ENCODE data around the gene GNAO1. TPM values are rescaled to one million over a fixed set of nuclear protein-coding genes. Genes with fewer than 3 reads are reported as not detected.

GNAO1 gene
- total RNA-seq, 4 donors from 2014 or later = 2.7 to 12.9 (median 6.1) TPM

DNA sequence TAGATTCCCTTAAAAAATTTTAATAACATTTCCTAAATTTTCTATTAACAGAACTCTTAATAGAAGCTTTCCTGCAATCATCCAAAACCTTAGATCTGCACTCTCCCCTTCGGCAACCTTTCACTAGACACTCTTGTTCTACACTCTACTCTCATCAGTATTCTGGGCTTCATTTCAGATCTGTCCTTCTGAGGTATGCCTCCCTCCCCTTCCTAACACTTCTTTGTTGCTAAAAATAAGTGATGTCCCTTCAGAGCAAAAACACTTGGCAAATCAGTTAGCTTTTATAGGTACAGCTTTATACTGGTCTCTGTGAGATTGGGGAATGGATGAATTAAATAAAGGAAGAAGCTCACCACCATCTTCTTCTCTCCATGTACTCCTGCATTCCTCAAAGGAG is 28.2 kb upstream of the GNAO1 start:
- WGBS, 2 donors = 86% methylated on average over 1 of the region's 1 CpG
- H3K27ac ChIP-seq = no peak overlapping the region
- H3K4me3 ChIP-seq = no peak overlapping the region
- H3K27me3 ChIP-seq = no peaks in the 10 kb centered on the region
- DNase-seq (ENCODE audit: low spot score in 2 of 2) = no peak
- peaks cover 0 to 2% (median 0%) of the 10 kb centered on the region in 4 donors for H3K9me3 ChIP-seq
- no peaks in the 10 kb centered on the region for H3K4me1 ChIP-seq
- H3K36me3 ChIP-seq = no peaks in the 10 kb centered on the region
- no peak for TF ChIP-seq EP300 (IDR thresholded peaks at IDR 0.05)
- TF ChIP-seq POLR2A (IDR thresholded peaks at IDR 0.05) = no peak
- TF ChIP-seq, protein P1, sequence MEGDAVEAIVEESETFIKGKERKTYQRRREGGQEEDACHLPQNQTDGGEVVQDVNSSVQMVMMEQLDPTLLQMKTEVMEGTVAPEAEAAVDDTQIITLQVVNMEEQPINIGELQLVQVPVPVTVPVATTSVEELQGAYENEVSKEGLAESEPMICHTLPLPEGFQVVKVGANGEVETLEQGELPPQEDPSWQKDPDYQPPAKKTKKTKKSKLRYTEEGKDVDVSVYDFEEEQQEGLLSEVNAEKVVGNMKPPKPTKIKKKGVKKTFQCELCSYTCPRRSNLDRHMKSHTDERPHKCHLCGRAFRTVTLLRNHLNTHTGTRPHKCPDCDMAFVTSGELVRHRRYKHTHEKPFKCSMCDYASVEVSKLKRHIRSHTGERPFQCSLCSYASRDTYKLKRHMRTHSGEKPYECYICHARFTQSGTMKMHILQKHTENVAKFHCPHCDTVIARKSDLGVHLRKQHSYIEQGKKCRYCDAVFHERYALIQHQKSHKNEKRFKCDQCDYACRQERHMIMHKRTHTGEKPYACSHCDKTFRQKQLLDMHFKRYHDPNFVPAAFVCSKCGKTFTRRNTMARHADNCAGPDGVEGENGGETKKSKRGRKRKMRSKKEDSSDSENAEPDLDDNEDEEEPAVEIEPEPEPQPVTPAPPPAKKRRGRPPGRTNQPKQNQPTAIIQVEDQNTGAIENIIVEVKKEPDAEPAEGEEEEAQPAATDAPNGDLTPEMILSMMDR (IDR thresholded peaks at IDR 0.05) = no peak

DNA sequence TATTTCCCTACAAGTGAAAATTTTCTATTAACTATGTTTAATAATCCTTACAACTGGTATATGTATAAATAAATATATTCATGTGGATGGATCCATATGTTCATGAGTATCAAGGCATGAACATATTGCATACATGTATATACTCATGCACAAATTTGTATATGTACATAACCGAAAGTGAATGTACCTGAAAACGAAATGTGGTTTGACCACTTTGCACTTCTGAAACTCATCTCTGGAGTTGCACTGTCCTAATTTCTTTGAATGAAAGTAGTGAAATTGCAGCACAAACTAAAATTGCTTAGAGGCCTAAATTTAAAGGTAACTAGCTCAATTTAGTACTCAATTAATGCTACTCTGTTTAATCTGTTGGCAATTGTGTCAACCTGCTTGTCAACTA is 27.4 kb upstream of the GNAO1 start:
- no peak overlapping the region for H3K4me3 ChIP-seq
- WGBS, 2 donors = 92 to 93% methylated on average over 2 of the region's 2 CpGs
- H3K27me3 ChIP-seq = no peaks in the 10 kb centered on the region
- H3K9me3 ChIP-seq = peaks cover 0 to 2% (median 0%) of the 10 kb centered on the region in 4 donors
- TF ChIP-seq, protein P1 (IDR thresholded peaks at IDR 0.05) = no peak
- no peak for TF ChIP-seq POLR2A (IDR thresholded peaks at IDR 0.05)
- no peak for TF ChIP-seq EP300 (IDR thresholded peaks at IDR 0.05)
- no peak overlapping the region for H3K27ac ChIP-seq
- H3K4me1 ChIP-seq = no peaks in the 10 kb centered on the region
- no peaks in the 10 kb centered on the region for H3K36me3 ChIP-seq
- no peak for DNase-seq (ENCODE audit: low spot score in 2 of 2)

DNA sequence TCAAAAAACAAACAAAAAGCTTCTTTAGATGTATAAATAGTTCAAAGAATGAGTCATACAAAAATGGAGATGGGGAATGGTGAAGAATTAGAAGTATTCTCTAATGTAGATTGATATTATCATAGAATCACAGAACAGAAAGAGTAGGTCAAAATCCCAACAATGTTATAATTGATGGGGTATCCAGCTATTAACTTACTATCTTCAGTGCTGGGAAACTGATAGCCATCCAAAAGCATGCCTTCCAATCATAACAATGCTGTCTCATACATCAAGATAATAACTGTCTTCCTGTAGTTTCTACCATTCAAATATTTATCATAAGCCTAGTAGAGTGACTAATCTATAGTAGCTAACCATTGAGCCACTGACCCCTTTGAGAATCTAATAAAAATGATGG is 26.7 kb upstream of the GNAO1 start:
- no peak for DNase-seq (ENCODE audit: low spot score in 2 of 2)
- no peak overlapping the region for H3K4me3 ChIP-seq
- no peaks in the 10 kb centered on the region for H3K27me3 ChIP-seq
- no peaks in the 10 kb centered on the region for H3K4me1 ChIP-seq
- peaks cover 0 to 2% (median 0%) of the 10 kb centered on the region in 4 donors for H3K9me3 ChIP-seq
- TF ChIP-seq, protein P1 (IDR thresholded peaks at IDR 0.05) = no peak
- no peak for TF ChIP-seq EP300 (IDR thresholded peaks at IDR 0.05)
- no peak for TF ChIP-seq POLR2A (IDR thresholded peaks at IDR 0.05)
- no peak overlapping the region for H3K27ac ChIP-seq
- no peaks in the 10 kb centered on the region for H3K36me3 ChIP-seq

DNA sequence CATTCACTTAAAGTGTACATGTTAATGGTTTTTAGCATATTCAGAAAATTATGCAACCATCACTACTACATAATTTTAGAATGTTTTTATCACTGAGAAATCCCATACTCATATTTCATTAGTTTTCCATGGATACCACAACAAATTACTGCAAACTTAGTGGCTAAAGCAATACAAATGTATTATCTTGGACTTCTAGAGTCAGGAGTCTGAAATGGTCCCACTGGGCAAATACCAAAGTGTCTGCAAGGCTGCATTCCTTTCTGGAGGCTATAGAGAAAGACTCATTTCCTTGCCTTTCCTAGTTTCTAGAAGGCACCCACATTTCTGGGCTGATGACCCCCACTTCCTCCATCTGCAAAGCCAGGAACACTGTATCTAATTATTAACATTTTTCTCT is 16.9 kb upstream of the GNAO1 start:
- DNase-seq (ENCODE audit: low spot score in 2 of 2) = no peak

DNA sequence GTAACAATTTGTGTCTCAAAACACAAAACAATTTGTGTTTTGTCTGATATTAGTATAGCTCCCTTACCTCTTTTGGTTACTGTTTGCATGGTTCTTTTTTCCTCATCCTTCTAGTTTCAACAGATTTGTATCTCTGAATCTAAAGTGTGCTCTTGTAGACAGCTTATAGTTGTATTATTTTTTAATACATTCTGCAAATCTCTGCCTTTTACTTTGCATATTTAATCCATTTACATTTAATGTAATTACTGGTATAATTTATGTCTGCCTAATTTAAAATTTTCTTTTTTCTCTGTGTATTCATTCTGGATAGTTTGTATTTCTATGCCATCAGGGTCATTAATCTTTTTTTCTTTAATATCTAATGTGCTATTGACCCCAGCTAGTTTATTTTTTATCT is 9.9 kb upstream of the GNAO1 start:
- TF ChIP-seq POLR2A (IDR thresholded peaks at IDR 0.05) = no peak
- TF ChIP-seq, protein P1 (IDR thresholded peaks at IDR 0.05) = no peak
- no peak for TF ChIP-seq EP300 (IDR thresholded peaks at IDR 0.05)
- Histone ChIP-seq H3K36me3 (no peaks in the 10 kb centered on the region), H3K27ac (no peak overlapping the region), H3K9me3 (peaks cover 0 to 25% (median 2%) of the 10 kb centered on the region in 4 donors), H3K4me1 (no peaks in the 10 kb centered on the region), H3K27me3 (no peaks in the 10 kb centered on the region), H3K4me3 (no peak overlapping the region)
- DNase-seq (ENCODE audit: low spot score in 2 of 2) = no peak

More for the DNA sequence above, 16.9 kb upstream of the GNAO1 start:
- Histone ChIP-seq H3K9me3 (peaks cover 0 to 46% (median 9%) of the 10 kb centered on the region in 4 donors), H3K4me1 (no peaks in the 10 kb centered on the region), H3K27me3 (no peaks in the 10 kb centered on the region), H3K27ac (no peak overlapping the region), H3K36me3 (no peaks in the 10 kb centered on the region), H3K4me3 (no peak overlapping the region)
- TF ChIP-seq POLR2A (IDR thresholded peaks at IDR 0.05) (no peak), EP300 (IDR thresholded peaks at IDR 0.05) (no peak)
- TF ChIP-seq, protein P1 (IDR thresholded peaks at IDR 0.05) = no peak
